Nucleus accumbens (tissue), 56 donors: ENCODE data around the gene TRMT112.

Experiments used
- DNase-seq, 56 donors: peaks; one replicate each; lab custom pipeline; 2025; lab: John Stamatoyannopoulos, UW

The TRMT112 gene

DNA sequence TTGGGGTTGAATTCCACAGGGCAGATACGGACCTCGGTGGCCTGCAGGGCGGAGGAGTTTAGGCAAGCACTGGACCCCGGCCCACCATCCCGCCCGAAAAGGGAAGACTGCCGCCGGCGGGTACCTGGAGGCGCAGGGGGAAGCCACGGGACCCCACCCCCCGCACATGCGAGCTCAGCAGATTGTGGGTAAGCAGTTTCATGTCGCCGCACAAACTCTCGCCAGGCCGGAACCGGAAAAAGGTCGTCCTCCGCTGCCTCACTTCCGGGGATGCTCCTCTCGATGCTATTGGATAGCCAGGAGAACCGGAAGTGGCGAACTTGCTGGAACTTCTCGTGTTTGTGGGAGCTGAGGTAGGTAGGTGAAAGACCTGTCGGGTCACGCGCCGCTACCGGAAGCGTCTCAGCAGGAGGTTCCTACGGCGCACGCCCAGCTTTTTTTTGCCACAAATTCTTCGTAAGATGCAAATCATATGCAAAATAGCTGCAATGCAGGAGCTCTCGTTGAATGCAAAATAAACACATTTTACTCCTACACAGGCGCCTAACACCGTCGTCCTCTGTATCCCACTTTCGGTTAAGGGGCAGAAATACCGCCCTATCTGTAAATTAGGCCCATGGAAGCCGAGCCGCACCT is at the start of gene TRMT112:
TSS of gene TRMT112 (minus strand) at position 235 of the 636 bp plus-strand sequence. CDS start at position 202, 33 bp downstream.
- peak; percentile 75 to 99 (median 96) for DNase-seq

DNA sequence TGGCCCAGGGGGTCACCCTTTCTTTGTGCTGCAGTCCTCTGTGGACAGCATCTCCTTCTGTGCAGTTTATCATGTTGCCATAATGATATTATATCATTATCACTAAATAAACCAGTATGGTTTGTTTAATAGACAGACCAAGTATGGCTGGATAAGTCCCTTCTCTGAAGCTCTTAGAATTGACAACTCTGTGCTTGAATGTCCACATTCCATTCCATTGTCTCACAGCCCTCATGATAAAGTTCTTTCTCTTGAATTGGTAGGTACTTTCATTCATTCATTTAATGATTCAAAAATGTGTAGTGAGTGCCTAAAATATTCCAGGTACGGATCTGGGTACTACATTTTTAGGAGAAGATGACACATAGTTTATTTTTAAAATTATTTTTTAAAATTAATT is 49.4 kb upstream of the TRMT112 start:
- DNase-seq = no peak

DNA sequence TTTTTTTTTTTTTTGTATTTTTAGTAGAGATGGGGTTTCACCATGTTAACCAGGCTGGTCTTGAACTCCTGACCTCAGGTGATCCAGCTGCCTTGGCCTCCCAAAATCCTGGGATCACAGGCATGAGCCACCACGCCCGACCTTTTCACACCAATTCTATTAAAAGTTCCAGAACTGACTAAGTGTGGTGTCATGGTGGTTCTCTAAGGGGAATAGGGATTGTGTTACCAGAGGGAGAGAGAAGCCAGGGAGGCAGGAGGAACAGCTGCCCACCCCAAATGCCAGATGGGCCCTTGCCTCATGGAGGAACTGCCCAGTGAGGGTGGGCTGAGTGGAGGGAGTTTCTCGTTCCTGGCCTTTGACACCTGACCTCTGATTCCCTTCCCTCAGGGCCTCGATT is 47.6 kb upstream of the TRMT112 start:
- no peak for DNase-seq

DNA sequence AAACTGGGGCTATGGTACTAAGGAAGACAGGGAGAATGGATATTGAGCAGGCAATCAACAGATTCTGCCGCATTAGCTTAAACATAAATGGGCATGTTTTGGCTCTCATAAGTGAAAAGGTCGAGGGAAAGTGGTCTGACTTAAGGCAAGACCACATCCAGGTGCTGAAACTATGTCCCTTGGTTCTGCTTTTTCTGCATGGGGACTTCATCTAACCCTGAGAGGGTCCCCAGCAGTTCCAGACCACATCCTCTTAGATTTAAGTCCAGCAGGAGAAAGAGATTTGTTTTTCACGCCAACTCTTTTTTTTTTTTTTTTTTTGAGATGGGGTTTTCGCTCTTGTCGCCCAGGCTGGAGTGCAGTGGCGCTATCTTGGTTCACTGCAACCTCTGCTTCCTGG is 47.1 kb upstream of the TRMT112 start:
- no peak for DNase-seq

DNA sequence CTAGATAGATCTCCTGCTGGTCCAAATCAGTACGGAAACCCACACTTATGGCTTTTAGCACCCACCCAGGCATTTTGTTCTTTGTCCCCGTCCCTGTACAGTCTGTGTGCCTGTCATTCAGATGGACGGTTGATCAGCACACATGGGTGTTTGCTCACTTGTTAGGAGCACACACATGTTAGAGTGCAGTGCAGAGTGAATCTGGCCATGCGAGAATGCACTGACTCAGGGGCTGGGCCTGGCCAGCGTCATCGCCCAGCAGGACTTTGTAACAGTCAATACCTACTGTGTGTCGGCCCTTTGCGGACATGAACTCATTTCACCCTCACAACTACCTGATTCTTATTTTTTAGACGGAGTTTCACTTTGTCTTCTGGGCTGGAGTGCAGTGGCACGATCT is 45.0 kb upstream of the TRMT112 start:
- no peak for DNase-seq

DNA sequence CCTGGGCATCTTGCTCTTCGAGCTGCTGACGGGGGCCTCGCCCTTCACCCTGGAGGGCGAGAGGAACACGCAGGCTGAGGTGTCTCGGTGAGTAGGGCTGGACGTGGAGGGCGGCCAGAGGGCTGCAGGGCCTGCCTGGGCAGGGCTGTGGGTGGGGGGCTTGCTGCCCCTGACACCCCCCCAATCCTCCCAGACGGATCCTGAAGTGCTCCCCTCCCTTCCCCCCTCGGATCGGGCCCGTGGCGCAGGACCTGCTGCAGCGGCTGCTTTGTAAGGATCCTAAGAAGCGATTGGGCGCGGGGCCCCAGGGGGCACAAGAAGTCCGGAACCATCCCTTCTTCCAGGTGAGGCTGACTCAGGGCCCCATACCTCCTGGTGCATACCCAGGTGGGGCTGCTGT is 44.3 kb upstream of the TRMT112 start:
- no peak for DNase-seq

DNA sequence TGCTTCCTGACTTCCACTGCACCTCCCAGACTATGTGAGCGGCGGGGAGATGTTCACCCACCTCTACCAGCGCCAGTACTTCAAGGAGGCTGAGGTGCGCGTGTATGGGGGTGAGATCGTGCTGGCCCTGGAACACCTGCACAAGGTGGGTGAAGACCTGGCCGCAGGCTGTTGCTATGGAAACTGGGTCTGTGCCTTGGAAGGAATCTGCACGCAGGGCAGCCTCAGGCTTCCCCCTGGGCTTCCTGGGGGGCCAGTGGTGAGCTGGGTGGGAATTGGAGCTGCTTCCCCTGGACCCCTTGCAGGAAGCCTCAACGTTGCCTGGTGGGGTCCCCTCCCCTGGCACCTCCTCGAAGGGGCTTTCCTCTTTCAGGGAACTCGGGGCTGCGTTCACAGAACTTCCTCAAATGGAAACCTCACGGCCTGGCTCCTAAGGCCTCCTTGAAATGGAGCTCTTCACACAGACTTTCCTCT is 43.1 kb upstream of the TRMT112 start:
- no peak for DNase-seq

DNA sequence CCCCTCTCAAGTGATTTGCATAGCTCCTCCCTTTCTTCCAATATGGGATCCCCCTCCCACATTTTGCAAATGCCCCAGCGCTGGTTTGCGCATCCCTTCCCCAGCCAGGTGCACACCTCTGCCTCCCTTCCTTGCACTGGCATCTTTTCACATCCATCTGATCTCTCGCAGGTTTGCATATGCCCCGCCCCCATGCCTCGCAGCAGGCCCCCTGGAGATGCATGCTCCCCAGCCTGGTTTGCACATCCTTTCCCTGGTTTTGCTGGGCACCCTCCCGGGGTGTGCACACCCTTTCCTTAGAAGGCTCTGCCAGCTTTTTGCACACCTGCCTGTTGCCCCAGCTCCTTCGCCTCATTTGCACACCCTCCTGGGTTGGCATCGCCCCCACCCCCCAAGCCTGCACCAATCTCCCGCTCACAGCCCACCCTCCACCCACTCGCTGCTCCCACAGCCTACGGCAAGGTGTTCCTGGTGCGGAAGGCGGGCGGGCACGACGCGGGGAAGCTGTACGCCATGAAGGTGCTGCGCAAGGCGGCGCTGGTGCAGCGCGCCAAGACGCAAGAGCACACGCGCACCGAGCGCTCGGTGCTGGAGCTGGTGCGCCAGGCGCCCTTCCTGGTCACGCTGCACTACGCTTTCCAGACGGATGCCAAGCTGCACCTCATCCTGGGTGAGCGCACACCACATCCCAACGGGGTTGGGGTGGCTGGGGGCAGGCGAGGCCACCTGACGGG is 42.5 kb upstream of the TRMT112 start:
- DNase-seq = peak in 39 of 56 donors; percentile 15 to 86 (median 61)

DNA sequence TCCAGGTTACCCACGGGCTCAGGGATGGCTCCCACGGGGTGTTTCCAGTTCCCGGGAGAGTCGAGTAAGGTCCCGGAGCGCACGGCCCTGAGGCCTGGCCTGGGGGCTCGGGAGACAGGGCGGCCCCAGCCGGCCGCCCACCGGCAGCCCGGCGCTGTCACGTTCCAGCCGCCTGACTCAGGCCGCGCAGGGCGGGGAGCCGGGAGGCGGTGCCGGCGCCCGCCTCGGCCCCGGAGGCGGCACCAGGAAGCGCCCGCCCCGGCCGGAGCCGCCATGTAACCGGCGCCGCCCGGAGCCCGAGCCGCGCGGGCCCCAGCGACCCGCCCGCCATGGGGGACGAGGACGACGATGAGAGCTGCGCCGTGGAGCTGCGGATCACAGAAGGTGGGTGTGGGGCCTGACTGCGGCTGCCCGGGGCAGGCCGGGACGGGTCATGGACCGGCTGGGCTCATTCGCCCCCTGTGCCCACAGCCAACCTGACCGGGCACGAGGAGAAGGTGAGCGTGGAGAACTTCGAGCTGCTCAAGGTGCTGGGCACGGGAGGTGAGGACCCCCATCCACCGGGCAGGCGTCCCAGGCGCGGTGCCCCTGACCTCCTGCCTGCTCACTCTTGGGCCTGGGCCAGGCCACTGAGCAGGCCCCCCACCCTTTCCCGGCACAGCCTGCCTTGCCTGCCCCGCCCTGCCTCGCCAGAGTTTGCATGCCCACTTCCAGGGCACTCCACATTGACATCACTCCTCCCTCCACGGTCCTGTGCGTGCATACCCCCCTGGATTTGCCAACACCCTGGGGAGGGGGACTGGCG is 41.8 kb upstream of the TRMT112 start, which contains the start of gene RPS6KA4:
TSS of gene RPS6KA4 (plus strand) at position 256 of the 805 bp plus-strand sequence. CDS start at position 330, 74 bp downstream.
- DNase-seq = peak in 39 of 56 donors; percentile 17 to 76 (median 42)

DNA sequence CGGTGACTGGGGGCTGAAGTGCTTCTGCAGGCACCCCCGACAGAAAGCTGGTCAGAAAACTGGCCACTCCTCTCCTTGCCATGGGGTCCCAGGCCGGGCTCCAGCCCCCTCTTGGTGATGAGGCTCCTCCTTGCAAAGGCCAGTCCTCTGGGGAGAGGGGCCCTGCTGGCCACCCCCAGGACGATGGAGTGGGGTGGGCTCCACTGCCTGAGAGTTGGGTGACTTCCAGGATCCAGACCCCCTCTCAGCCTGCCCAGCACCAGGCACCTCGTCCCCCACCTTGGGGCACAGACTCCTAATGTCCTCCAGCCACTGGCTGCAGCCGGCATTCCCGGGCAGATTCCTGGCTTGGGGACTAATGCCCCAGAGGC is 41.2 kb upstream of the TRMT112 start:
- DNase-seq = peak in 2 of 56 donors; percentile 54 to 58

DNA sequence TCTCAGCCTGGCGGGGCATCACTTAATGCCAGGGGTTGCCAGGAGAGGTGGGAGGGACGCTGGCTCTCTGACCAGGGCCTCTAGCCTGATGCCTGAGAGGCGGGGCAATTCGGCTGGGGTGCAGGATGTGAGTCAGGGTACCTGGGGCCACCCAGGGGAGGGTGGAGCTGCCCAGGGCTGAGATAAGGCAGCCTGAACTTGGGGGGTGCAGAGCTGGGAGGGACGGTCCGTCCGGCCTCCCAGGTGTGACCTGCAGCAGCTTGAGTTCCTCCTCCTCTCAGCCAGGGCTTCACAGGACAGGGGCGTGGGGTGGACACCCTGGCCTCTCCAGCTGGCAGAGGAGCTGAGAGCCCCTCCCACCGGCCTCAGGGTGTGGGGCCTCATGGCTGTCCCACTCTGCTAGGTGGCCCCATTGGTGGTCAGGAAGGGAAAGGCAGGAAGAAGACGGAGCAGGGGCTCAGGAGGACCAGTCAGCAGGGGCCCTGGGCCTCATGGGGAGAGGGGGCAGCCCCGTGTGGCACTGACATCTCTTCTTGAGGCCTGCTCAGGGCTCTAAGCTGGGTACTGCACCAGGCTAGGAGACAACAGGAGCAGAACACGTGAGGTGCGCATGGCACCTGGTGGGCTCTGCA is 40.7 kb upstream of the TRMT112 start:
- DNase-seq = no peak

DNA sequence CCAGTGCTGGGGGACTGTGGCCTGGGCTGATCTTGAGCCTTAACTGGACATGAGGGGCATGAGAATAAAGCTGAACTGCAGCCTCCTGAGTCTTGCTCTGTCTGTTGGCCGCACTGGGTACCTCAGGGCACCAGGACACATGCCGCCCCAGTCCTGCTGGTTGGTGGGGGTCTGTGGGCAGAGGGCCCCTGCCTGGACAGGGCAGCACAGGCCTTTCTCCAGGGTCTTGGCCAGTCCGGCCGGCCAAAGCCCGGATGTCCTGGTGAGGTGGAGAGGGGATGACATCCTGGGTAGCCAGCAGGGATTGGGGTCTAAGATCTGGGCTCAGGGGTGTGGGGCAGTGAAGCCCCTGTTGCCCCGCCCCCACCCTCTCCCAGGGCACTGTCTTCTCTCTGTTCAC is 40.1 kb upstream of the TRMT112 start:
- DNase-seq = no peak

DNA sequence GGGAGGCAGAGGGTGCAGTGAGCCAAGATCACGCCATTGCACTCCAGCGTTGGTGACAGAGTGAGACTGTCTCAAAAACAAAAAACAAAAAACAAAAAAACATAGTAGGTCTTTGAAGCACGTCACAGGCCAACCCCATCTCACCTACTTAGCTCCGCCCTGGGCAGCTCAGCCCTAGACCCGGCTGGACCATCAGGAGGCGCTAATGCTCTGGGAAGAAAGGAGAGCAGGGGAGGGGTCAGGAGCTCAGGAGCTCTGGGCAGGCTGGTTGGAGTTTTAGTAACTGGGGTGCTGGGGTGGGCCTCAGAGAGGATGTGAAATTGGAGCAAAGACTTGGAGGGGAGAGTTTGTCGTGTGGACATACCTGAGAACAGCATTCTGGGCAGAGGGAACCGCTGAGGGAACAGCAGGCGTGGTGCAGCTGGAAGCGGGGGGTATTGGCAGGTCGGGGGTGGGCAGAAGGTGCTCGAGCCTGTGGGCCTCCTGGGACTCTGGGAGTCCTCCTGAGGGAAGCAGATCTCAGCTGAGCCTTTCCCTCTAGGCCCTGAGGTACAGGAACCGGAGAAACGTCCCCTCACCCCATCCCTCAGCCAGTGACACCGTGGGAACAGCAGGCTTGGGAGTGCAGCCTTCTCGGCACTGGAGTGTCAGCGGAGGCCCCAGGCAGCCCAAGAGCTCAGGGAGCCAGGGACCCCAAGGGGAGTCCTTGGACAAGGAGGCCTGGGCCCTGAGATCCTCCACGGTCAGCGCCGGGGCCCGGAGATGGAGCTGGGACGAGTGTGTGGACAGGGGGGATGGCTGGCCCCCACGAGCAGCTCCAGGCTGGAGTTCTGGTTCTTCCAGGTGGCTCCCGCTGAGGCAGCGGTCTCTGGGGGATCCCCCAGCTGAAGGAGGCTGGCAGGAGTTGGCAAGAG is 39.4 kb upstream of the TRMT112 start:
- no peak for DNase-seq

DNA sequence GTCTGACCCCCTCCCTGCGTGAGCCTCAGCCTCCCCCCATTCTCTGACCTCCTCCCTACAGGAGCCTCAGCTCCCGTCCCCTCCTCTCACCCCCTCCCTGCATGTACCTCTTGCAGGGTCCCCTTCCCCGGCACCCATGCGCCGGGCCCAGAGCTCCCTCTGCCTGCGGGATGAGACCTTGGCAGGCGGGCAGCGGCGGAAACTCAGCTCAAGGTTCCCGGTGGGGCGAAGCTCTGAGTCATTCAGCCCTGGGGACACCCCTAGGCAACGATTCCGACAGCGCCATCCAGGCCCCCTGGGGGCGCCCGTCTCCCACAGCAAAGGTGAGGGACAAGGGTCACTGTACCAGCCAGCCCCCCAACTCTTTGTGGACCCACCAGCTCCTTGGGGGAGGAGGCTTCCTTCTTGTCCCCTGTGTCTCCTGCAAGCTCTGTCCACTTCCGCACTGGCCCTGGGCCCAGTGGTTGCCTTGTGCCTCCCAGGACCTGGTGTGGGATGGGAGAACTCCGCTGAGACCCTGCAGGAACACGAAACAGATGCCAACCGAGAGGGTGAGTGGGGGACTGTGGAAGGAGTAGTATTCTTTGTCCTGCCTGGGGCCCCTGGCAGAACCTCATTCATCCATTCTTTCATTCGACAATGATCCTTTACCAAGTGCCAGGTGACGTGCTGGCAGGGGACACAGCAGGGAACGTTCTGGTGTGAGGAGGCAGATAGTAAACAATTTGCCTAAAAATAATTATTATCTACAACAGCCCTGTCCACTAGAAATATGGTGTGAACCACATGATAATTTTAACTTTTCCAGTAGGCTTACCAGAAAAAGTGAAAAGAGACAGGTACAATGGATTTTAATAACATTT is 38.0 kb upstream of the TRMT112 start:
- peak in 47 of 56 donors; percentile 14 to 80 (median 50) for DNase-seq

DNA sequence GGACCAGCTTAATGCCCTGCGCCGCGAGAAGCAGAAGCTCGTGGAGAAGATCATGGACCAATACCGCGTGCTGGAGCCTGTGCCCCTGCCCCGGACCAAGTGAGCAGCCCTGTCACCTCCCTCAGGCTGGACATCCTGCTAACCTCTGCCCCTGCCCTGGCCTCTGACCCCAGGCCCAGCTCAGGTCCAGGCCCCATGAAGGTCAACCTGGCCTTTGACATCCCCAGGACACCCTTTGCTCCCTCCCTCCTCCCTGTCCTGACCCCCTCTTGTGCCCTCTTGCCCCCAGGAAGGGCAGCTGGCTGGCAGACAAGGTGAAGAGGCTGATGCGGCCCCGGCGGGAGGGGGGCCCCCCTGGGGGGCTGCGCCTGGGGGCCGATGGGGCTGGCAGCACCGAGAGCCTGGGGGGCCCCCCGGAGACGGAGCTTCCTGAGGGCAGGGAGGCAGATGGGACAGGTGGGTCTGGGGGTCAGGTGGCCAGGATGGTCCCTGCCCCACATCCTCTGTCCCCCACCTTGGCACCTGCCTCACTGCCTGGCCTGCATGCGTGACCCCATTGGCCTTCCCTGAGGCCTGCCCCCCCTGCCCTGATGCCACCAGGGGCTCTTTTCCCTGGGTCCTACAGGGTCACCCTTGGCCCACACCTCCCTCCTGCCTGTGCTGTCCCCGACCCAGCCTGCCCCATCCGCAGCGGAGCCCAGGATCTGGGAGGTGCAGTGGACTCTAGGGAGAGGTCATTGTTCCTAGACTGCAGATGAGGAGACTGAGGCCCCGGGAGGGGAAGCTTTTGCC is 36.6 kb upstream of the TRMT112 start:
- DNase-seq = no peak

DNA sequence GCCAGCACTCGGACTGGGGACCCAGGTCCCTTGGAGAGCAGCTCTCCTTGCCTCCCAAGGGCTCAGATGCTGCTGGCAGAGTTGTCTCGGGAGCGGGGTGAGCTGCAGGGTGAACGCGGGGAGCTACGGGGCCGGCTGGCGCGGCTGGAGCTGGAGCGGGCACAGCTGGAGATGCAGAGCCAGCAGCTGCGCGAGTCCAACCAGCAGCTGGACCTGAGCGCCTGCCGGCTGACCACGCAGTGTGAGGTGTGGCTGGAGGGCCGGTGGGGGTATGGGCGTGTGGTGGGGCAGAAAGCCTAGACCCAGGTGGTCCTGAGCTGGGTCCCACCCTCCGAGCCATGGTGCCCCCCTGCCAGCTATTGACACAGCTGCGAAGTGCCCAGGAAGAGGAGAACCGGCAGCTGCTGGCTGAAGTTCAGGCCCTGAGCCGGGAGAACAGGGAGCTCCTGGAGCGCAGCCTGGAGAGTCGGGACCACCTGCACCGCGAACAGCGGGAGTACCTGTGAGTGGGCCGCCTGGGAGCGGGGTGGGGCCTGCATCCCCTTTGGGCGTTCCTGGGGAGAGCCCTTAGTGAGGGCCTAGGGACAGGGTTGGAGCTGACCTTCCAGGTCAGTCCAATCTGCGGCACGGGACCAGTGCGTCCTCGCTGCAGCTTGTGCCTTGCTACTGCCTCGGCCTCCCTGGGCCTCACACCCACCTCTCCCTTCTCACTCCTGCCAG is 35.8 kb upstream of the TRMT112 start:
- DNase-seq = no peak
